K562 (cell line): ENCODE measurements around the gene C6orf47. TPM values are rescaled to one million over a fixed set of nuclear protein-coding genes. Genes with fewer than 3 reads are reported as not detected.

ENCODE experiments used
- CHD7 ChIP-seq: fragments of 200-600 bp; sonication (generic); IDR thresholded peaks from one replicate; pipeline ENCODE4 v1.6.1; 2012; ENCODE audit warnings: mild to moderate bottlenecking, low read depth, low read length, inconsistent platforms
- POLR2B ChIP-seq: fragments of 450-650 bp; IDR thresholded peaks from 2 replicates; pipeline ENCODE4 v1.6.1; 2018; ENCODE audit warnings: low read depth; ENCODE audit not compliant: partially characterized antibody
- SIRT6 ChIP-seq: IDR thresholded peaks from one replicate; pipeline ENCODE4 v1.6.1; 2012; ENCODE audit warnings: low read depth, mild to moderate bottlenecking, control low read depth, inconsistent platforms, low read length, moderate library complexity
- ZBTB17 ChIP-seq: fragments of 450-650 bp; formaldehyde crosslinking; IDR thresholded peaks from 2 replicates; pipeline ENCODE4 v1.4.0; 2020; ENCODE audit warnings: mild to moderate bottlenecking
- ZFP36 ChIP-seq: fragments of 150-350 bp; IDR thresholded peaks from 2 replicates; pipeline ENCODE4 v1.6.1; 2018; ENCODE audit warnings: low read length, low read depth; ENCODE audit not compliant: partially characterized antibody
- ZNF764 ChIP-seq: fragments of 250-450 bp; sonication (Bioruptor Pico); IDR thresholded peaks from 2 replicates; pipeline ENCODE4 v1.4.0; 2020; ENCODE audit warnings: low read depth, mild to moderate bottlenecking, moderate library complexity
- polyA plus RNA-seq, 8 experiments: library from polyadenylated mRNA; depleted of rRNA in 4 of 8; stranded (reverse) in 5 of 8; unstranded in 3 of 8; fragments of >200 nt; fragmentation: Nextera tagmentation in 2 of 8; fragmentation: Illumina TruSeq in 1 of 8; extraction: Ambion mirVana in 2 of 8; extraction: Trizol in 1 of 8; gene quantifications; 2 replicates each; pipeline versions ENCODE4 v1.2.1 to v1.2.3, GENCODE V29; 2011 to 2014; ENCODE audit warnings: inconsistent platforms in 1 of 8, missing spikeins in 1 of 8
- total RNA-seq, 7 experiments: library from RNA; depleted of rRNA in 6 of 7; stranded (reverse); fragments of >200 nt in 6 of 7; fragmentation: Illumina TruSeq in 2 of 7; extraction: Trizol in 2 of 7; gene quantifications; 2 replicates each; pipeline versions ENCODE4 v1.2.1 to v1.2.3, GENCODE V29; 2011 to 2021; ENCODE audit warnings: low replicate concordance in 1 of 7
- TF ChIP-seq, protein P1 (sequence below): fragments of 450-650 bp; IDR thresholded peaks from 2 replicates; pipeline ENCODE4 v1.6.1; 2016; ENCODE audit warnings: borderline replicate concordance
- TF ChIP-seq, protein P2 (sequence below): fragments of 250-450 bp; sonication (Bioruptor Pico); IDR thresholded peaks from 2 replicates; pipeline ENCODE4 v1.4.0; 2020; ENCODE audit warnings: mild to moderate bottlenecking, moderate library complexity

C6orf47 gene
- total and polyA plus RNA-seq, 9 of the 15 experiments (the other 6 are each of a cell fraction or from before 2014, with no cell fraction given), result 0.14 to 43.8 (median 27.0) TPM

GRCh38 chr6:31619805-31620585, 40.6 kb downstream of the C6orf47 start (continued):
- no peak for TF ChIP-seq CHD7
- peak; percentile 53; the same call in 1 of the 2 replicates for TF ChIP-seq ZBTB17 (CRISPR knock-in tag)
- no peak for TF ChIP-seq ZNF764 (CRISPR knock-in tag)
- no peak for TF ChIP-seq ZFP36
- TF ChIP-seq, protein P1, sequence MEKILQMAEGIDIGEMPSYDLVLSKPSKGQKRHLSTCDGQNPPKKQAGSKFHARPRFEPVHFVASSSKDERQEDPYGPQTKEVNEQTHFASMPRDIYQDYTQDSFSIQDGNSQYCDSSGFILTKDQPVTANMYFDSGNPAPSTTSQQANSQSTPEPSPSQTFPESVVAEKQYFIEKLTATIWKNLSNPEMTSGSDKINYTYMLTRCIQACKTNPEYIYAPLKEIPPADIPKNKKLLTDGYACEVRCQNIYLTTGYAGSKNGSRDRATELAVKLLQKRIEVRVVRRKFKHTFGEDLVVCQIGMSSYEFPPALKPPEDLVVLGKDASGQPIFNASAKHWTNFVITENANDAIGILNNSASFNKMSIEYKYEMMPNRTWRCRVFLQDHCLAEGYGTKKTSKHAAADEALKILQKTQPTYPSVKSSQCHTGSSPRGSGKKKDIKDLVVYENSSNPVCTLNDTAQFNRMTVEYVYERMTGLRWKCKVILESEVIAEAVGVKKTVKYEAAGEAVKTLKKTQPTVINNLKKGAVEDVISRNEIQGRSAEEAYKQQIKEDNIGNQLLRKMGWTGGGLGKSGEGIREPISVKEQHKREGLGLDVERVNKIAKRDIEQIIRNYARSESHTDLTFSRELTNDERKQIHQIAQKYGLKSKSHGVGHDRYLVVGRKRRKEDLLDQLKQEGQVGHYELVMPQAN, result peak; percentile 93
- peak; percentile 98 for TF ChIP-seq POLR2B
- TF ChIP-seq, protein P2, sequence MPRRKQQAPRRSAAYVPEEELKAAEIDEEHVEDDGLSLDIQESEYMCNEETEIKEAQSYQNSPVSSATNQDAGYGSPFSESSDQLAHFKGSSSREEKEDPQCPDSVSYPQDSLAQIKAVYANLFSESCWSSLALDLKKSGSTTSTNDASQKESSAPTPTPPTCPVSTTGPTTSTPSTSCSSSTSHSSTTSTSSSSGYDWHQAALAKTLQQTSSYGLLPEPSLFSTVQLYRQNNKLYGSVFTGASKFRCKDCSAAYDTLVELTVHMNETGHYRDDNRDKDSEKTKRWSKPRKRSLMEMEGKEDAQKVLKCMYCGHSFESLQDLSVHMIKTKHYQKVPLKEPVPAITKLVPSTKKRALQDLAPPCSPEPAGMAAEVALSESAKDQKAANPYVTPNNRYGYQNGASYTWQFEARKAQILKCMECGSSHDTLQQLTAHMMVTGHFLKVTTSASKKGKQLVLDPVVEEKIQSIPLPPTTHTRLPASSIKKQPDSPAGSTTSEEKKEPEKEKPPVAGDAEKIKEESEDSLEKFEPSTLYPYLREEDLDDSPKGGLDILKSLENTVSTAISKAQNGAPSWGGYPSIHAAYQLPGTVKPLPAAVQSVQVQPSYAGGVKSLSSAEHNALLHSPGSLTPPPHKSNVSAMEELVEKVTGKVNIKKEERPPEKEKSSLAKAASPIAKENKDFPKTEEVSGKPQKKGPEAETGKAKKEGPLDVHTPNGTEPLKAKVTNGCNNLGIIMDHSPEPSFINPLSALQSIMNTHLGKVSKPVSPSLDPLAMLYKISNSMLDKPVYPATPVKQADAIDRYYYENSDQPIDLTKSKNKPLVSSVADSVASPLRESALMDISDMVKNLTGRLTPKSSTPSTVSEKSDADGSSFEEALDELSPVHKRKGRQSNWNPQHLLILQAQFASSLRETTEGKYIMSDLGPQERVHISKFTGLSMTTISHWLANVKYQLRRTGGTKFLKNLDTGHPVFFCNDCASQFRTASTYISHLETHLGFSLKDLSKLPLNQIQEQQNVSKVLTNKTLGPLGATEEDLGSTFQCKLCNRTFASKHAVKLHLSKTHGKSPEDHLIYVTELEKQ (CRISPR knock-in tag), result no peak
- TF ChIP-seq SIRT6, result no peak
